Endometrial microvascular endothelial cells (primary cell): Measurements from ENCODE around the gene TMCO4. TPM values are rescaled to one million over a fixed set of nuclear protein-coding genes. Genes with fewer than 3 reads are reported as not detected.
"Not testable (repeated sequence)": the region's sequence is repeated elsewhere in the genome, so short reads cannot be mapped to it uniquely, and the experiment has no call there.

Experiments
- in situ Hi-C: cut with HindIII; loops from 2 replicates; pipeline ENCODE4 v1.10.0; 2017; ENCODE audit warnings: low sequenced_read_pairs, low pct_unique_long_range_greater_than_20kb; ENCODE audit errors: inconsistent ontology term
- total RNA-seq: library from RNA; depleted of rRNA; stranded (reverse); fragments of >200 nt; gene quantifications from one replicate; pipeline ENCODE4 v1.2.3, GENCODE V29; 2015; ENCODE audit errors: inconsistent ontology term

The TMCO4 gene
- 18.0 TPM for total RNA-seq

- in situ Hi-C loops = no loop called here
These were observed at the start of gene TMCO4 for GRCh38 chr1:19799230-19800075. TSS of gene TMCO4 (minus strand) at chr1:19799916. CDS start at chr1:19780758, 19,158 bp downstream.

GRCh38 chr1:19849307-19849706 lies 49.6 kb upstream of the TMCO4 start:
- in situ Hi-C loops = not testable (repeated sequence)

- in situ Hi-C loops = not testable (repeated sequence)
These were observed 47.6 kb upstream of the TMCO4 start for GRCh38 chr1:19847334-19847733.

GRCh38 chr1:19846338-19846737 lies 46.6 kb upstream of the TMCO4 start:
- in situ Hi-C loops = no loop called here

GRCh38 chr1:19845555-19845954 lies 45.8 kb upstream of the TMCO4 start:
- in situ Hi-C loops = no loop called here

GRCh38 chr1:19844731-19845495 lies 45.2 kb upstream of the TMCO4 start:
- in situ Hi-C loops = no loop called here

GRCh38 chr1:19840228-19840627 lies 40.5 kb upstream of the TMCO4 start:
- in situ Hi-C loops = no loop called here

- in situ Hi-C loops = no loop called here
These were observed 38.1 kb upstream of the TMCO4 start for GRCh38 chr1:19837866-19838265.

- in situ Hi-C loops = no loop called here
These were observed 35.9 kb upstream of the TMCO4 start for GRCh38 chr1:19835578-19835977.

- in situ Hi-C loops = no loop called here
These were observed 31.7 kb upstream of the TMCO4 start for GRCh38 chr1:19831441-19831840.

GRCh38 chr1:19828546-19828945 lies 28.8 kb upstream of the TMCO4 start:
- in situ Hi-C loops = no loop called here

GRCh38 chr1:19825298-19825697 lies 25.6 kb upstream of the TMCO4 start:
- in situ Hi-C loops = no loop called here

GRCh38 chr1:19824541-19824940 lies 24.8 kb upstream of the TMCO4 start:
- in situ Hi-C loops = no loop called here

- in situ Hi-C loops = no loop called here
These were observed 24.3 kb upstream of the TMCO4 start for GRCh38 chr1:19824036-19824435.

GRCh38 chr1:19819701-19820100 lies 20.0 kb upstream of the TMCO4 start:
- in situ Hi-C loops = no loop called here

GRCh38 chr1:19818324-19818723 lies 18.6 kb upstream of the TMCO4 start:
- in situ Hi-C loops = no loop called here

GRCh38 chr1:19817160-19817559 lies 17.4 kb upstream of the TMCO4 start:
- in situ Hi-C loops = no loop called here

- in situ Hi-C loops = not testable (repeated sequence)
These were observed 17.0 kb upstream of the TMCO4 start for GRCh38 chr1:19816737-19817086.

GRCh38 chr1:19815801-19816736 lies 16.4 kb upstream of the TMCO4 start:
- in situ Hi-C loops = no loop called here
